Activated T-cell treated with anti-CD3 and anti-CD28 coated beads, Interleukin-2, amount 50 U/mL, for 72 hours (primary cell): ENCODE data around the gene SLC45A3. TPM values are rescaled to one million over a fixed set of nuclear protein-coding genes. Genes with fewer than 3 reads are reported as not detected.

Experiments
- ATAC-seq, 2 donors: fragments of 150-1000 bp; cut with Tn5 transposase; replicated peaks in 1 of 2; 2 replicates each; pipeline ENCODE4 v1.10.0; 2021; ENCODE audit warnings: moderate library complexity in 2 of 2, mild to moderate bottlenecking in 1 of 2
- DNase-seq, 2 donors: peaks; one replicate each; pipeline ENCODE4 v3.0.0; 2021 to 2022; ENCODE audit warnings: mixed read lengths in 1 of 2
- H3K27ac Mint-ChIP-seq: one replicate; pipeline ENCODE4 v1.8.0; 2022; ENCODE audit warnings: mild to moderate bottlenecking, moderate library complexity, mixed read lengths
- H3K27me3 Mint-ChIP-seq: one replicate; pipeline ENCODE4 v1.8.0; 2022; ENCODE audit warnings: low read depth, mixed read lengths
- H3K36me3 Mint-ChIP-seq, 2 donors: one replicate each; pipeline ENCODE4 v1.8.0; 2022; ENCODE audit warnings: mixed read lengths in 2 of 2, mild to moderate bottlenecking in 1 of 2; ENCODE audit not compliant: insufficient read depth in 2 of 2
- H3K4me1 Mint-ChIP-seq: one replicate; pipeline ENCODE4 v1.8.0; 2022; ENCODE audit warnings: low read depth, mixed read lengths
- H3K4me3 Mint-ChIP-seq, 2 donors: one replicate each; pipeline ENCODE4 v1.8.0; 2022; ENCODE audit warnings: mild to moderate bottlenecking in 2 of 2, mixed read lengths in 2 of 2, moderate library complexity in 2 of 2
- H3K9me3 Mint-ChIP-seq, 2 donors: one replicate each; pipeline ENCODE4 v1.8.0; 2022; ENCODE audit warnings: mixed read lengths in 2 of 2
- total RNA-seq, 2 donors: library from RNA; stranded (reverse); gene quantifications; one replicate each; pipeline ENCODE4 v1.2.3, GENCODE V29; 2022

Gene SLC45A3
- total RNA-seq, 2 donors from 2014 or later = 0.70 to 1.0 TPM

DNA sequence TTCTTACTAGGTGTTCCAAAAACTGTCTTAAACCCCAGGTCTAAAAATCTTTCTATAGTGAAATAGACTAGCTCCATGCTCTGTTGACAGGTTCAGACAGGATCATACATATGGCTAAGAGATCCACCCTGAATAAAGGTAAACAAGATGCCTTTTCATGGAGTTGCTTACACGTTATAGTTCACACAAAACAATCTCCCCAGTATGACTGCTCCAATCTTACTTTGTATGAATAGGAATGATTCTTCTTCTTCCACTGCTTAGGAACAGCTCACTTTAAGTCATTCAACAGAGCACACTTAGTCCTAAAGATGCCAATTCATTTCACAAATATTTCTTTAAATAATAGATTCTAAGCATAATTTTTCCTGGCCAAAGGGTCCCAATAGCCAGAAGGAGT lies 64.5 kb downstream of the SLC45A3 start:
- Mint-ChIP-seq H3K4me3 (no peak overlapping the region), H3K9me3 (no peaks in the 10 kb centered on the region), H3K4me1 (peaks cover 50% of the 10 kb centered on the region), H3K36me3 (peaks cover 11 to 35% of the 10 kb centered on the region in 2 donors), H3K27me3 (no peaks in the 10 kb centered on the region), H3K27ac (peak overlapping the region; percentile 93)
- DNase-seq (no peak), ATAC-seq (no peak)

GRCh38 chr1:205613854-205614412 lies 66.4 kb downstream of the SLC45A3 start:
- H3K27ac Mint-ChIP-seq = no peak overlapping the region
- no peaks in the 10 kb centered on the region for H3K9me3 Mint-ChIP-seq
- peaks cover 6 to 25% of the 10 kb centered on the region in 2 donors for H3K36me3 Mint-ChIP-seq
- no peaks in the 10 kb centered on the region for H3K27me3 Mint-ChIP-seq
- DNase-seq = no peak
- no peak for ATAC-seq
- peaks cover 57% of the 10 kb centered on the region for H3K4me1 Mint-ChIP-seq
- H3K4me3 Mint-ChIP-seq = no peak overlapping the region

DNA sequence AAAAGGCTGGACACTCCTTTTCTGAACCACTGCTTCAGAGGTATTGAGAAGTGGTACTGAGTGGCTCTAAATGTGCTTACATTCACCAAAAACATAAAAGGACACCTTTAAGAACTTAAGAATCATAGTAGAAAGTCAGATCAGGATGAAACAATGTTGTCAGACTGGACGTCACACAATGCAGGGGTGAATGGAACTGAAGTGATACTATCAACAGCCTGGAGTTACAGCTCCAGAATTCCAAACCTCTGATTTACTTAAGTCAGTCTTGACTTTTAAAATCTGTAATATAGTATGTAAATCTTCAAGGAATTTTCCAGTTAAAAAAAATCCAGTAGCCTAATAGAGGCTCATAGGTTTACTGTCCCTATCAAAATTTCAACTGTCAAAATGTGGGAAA lies 67.8 kb downstream of the SLC45A3 start:
- Mint-ChIP-seq H3K4me3 (no peak overlapping the region), H3K27ac (no peak overlapping the region), H3K4me1 (peaks cover 63% of the 10 kb centered on the region), H3K27me3 (no peaks in the 10 kb centered on the region), H3K36me3 (peaks cover 3 to 24% of the 10 kb centered on the region in 2 donors), H3K9me3 (no peaks in the 10 kb centered on the region)
- ATAC-seq (no peak), DNase-seq (no peak)

GRCh38 chr1:205612104-205612503 lies 68.2 kb downstream of the SLC45A3 start:
- Mint-ChIP-seq H3K9me3 (no peaks in the 10 kb centered on the region), H3K27me3 (no peaks in the 10 kb centered on the region), H3K4me1 (peaks cover 62% of the 10 kb centered on the region), H3K36me3 (peaks cover 3 to 25% of the 10 kb centered on the region in 2 donors), H3K27ac (no peak overlapping the region), H3K4me3 (no peak overlapping the region)
- DNase-seq (no peak), ATAC-seq (no peak)

GRCh38 chr1:205610901-205611466 lies 69.3 kb downstream of the SLC45A3 start:
- no peaks in the 10 kb centered on the region for H3K9me3 Mint-ChIP-seq
- peak overlapping the region; percentile 85 for H3K27ac Mint-ChIP-seq
- DNase-seq (no peak), ATAC-seq (peak in 1 of 2 donors; percentile 32)
- H3K4me3 Mint-ChIP-seq = peak overlapping the region in 1 of 2 donors; percentile 69
- peaks cover 5 to 23% of the 10 kb centered on the region in 2 donors for H3K36me3 Mint-ChIP-seq
- no peaks in the 10 kb centered on the region for H3K27me3 Mint-ChIP-seq
- H3K4me1 Mint-ChIP-seq = peaks cover 51% of the 10 kb centered on the region

- Mint-ChIP-seq H3K9me3 (peaks cover 0 to under 1% of the 10 kb centered on the region in 2 donors), H3K36me3 (peaks cover 6 to 19% of the 10 kb centered on the region in 2 donors), H3K27me3 (no peaks in the 10 kb centered on the region), H3K4me1 (peaks cover 45% of the 10 kb centered on the region), H3K27ac (peak overlapping the region; percentile 79), H3K4me3 (no peak overlapping the region)
- DNase-seq (no peak), ATAC-seq (no peak)
These were observed 70.3 kb downstream of the SLC45A3 start for GRCh38 chr1:205610036-205610435.

Other genes starting within 250 kb of the SLC45A3 start
- under 1 TPM; 0.34 to 0.97 TPM for gene BLACAT1, start 224.5 kb downstream of the SLC45A3 start, total RNA-seq
- gene CDK18, start 175.8 kb downstream of the SLC45A3 start, total RNA-seq = 1 to 10 TPM; 2.3 to 3.3 TPM
- gene ELK4, start 48.5 kb downstream of the SLC45A3 start, total RNA-seq = 10 to 100 TPM; 72.8 to 86.8 TPM
- gene NUCKS1, start 69.7 kb upstream of the SLC45A3 start, total RNA-seq = 100 to 1,000 TPM; 192 to 257 TPM
- gene RAB29, start 95.0 kb upstream of the SLC45A3 start, total RNA-seq = 10 to 100 TPM; 41.5 to 60.5 TPM
- 10 to 100 TPM; 23.0 to 23.7 TPM for gene SLC41A1, start 132.7 kb upstream of the SLC45A3 start, total RNA-seq
- gene PM20D1, start 169.6 kb upstream of the SLC45A3 start, total RNA-seq = under 1 TPM; 0.44 to 0.96 TPM